Testis (tissue), 2 donors: ENCODE results near the gene ZSCAN2.

Experiments
- POLR2A ChIP-seq: fragments of 450-650 bp; IDR thresholded peaks from one replicate; pipeline ENCODE4 v1.6.1; 2017; ENCODE audit warnings: antibody characterized with exemption, mild to moderate bottlenecking, moderate library complexity
- TF ChIP-seq, protein P1 (sequence below), 3 experiments: fragments of 450-650 bp in 2 of 3; fragments of 200-600 bp in 1 of 3; sonication (generic) in 1 of 3; IDR thresholded peaks; one replicate each; pipeline ENCODE4 v1.5.1; 2016 to 2019; ENCODE audit warnings: antibody characterized with exemption in 3 of 3, mild to moderate bottlenecking in 2 of 3, moderate library complexity in 1 of 3

DNA sequence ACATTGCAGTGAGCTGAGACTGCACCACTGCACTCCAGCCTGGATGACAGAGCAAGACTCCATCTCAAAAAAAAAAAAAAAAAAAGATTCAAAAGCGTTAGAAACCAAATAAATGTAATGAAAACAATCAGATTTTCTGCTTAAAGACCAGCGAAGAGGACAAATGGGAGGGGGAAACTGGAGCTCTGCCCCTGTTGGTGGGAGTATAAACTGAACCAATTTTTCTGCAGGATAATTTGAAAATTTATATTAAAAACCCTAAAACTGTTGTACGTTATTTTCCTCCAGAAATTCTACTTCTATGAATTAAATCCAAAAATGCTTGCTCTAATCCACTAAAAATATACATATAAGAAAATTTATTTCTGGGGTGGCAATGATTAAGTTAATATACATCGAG, 25.3 kb upstream of the ZSCAN2 start:
- TF ChIP-seq, protein P1, sequence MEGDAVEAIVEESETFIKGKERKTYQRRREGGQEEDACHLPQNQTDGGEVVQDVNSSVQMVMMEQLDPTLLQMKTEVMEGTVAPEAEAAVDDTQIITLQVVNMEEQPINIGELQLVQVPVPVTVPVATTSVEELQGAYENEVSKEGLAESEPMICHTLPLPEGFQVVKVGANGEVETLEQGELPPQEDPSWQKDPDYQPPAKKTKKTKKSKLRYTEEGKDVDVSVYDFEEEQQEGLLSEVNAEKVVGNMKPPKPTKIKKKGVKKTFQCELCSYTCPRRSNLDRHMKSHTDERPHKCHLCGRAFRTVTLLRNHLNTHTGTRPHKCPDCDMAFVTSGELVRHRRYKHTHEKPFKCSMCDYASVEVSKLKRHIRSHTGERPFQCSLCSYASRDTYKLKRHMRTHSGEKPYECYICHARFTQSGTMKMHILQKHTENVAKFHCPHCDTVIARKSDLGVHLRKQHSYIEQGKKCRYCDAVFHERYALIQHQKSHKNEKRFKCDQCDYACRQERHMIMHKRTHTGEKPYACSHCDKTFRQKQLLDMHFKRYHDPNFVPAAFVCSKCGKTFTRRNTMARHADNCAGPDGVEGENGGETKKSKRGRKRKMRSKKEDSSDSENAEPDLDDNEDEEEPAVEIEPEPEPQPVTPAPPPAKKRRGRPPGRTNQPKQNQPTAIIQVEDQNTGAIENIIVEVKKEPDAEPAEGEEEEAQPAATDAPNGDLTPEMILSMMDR (IDR thresholded peaks at IDR 0.05) = no peak
- no peak for TF ChIP-seq POLR2A
